Upper lobe of right lung (tissue), 1 donor: ENCODE results near the gene SLC38A8. TPM values are rescaled to one million over a fixed set of nuclear protein-coding genes. Genes with fewer than 3 reads are reported as not detected.
A peak's percentile ranks its signal among the peaks of the same experiment; 100 is the strongest.

Experiments
- ATAC-seq: fragments of 200-7000 bp; cut with Tn5 transposase; one replicate; pipeline ENCODE4 v1.9.1; 2020; ENCODE audit warnings: mild to moderate bottlenecking, moderate library complexity
- DNase-seq: peaks from one replicate; pipeline ENCODE4 v3.0.0-alpha.2; 2020
- H3K27ac ChIP-seq: fragments of 200-600 bp; one replicate; pipeline ENCODE4 v1.8.0; 2022
- H3K27me3 ChIP-seq: fragments of 200-600 bp; one replicate; pipeline ENCODE4 v1.8.0; 2022; ENCODE audit warnings: mild to moderate bottlenecking
- H3K36me3 ChIP-seq: fragments of 200-600 bp; one replicate; pipeline ENCODE4 v1.8.0; 2022
- H3K4me1 ChIP-seq: fragments of 200-600 bp; one replicate; pipeline ENCODE4 v1.8.0; 2022
- H3K4me3 ChIP-seq: fragments of 200-600 bp; one replicate; pipeline ENCODE4 v1.8.0; 2022; ENCODE audit warnings: mild to moderate bottlenecking
- H3K9me3 ChIP-seq: fragments of 200-600 bp; one replicate; pipeline ENCODE4 v1.8.0; 2022
- intact Hi-C: fragments of 100-400 bp; cut with DNase I; formaldehyde crosslinking; loops from one replicate; pipeline ENCODE4 v1.11.0; 2022
- total RNA-seq: library from RNA; stranded (reverse); fragmentation: NEBNext Ultra II Directional; extraction: Animal tissue kit (Norgen Biotek cat#: 25700); gene quantifications from one replicate; pipeline ENCODE4 v1.2.1, GENCODE V29; 2021
- TF ChIP-seq, protein P1 (sequence below): fragments of 200-600 bp; IDR thresholded peaks from one replicate; pipeline ENCODE4 v1.8.0; 2022; ENCODE audit warnings: antibody characterized with exemption
- donor health status: DM: no; HTN: yes; CAD: no; lungs with severe emphysema.

Gene SLC38A8
- total RNA-seq, 1 donor from 2014 or later, result not detected

DNA sequence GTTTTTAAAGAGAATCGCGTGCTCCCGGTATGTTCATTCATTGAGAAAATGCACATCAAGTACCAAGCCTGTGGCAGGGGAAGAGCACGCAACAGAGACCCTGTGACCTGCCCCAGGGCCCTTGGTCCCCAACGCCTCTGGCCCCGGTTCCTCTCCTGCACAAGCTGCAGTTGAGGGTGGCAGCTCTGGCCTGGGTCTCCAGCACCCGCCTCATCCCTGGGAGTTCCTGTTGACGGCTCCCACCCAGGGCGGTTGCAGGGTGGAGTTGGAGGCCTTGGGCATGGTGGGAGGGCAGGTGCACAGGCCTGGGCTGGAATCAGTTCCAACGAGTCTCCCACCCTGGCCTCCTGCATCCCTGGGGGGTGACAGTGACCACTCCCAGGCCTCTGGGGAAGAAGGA is 69.5 kb downstream of the SLC38A8 start:
- peak; percentile 61 for DNase-seq
- ATAC-seq, result no peak
- Histone ChIP-seq H3K27ac (no peak overlapping the region), H3K36me3 (no peaks in the 10 kb centered on the region), H3K27me3 (peaks cover 14% of the 10 kb centered on the region), H3K4me1 (no peaks in the 10 kb centered on the region), H3K4me3 (no peak overlapping the region), H3K9me3 (no peaks in the 10 kb centered on the region)
- intact Hi-C loops, result no loop called here
- TF ChIP-seq, protein P1, sequence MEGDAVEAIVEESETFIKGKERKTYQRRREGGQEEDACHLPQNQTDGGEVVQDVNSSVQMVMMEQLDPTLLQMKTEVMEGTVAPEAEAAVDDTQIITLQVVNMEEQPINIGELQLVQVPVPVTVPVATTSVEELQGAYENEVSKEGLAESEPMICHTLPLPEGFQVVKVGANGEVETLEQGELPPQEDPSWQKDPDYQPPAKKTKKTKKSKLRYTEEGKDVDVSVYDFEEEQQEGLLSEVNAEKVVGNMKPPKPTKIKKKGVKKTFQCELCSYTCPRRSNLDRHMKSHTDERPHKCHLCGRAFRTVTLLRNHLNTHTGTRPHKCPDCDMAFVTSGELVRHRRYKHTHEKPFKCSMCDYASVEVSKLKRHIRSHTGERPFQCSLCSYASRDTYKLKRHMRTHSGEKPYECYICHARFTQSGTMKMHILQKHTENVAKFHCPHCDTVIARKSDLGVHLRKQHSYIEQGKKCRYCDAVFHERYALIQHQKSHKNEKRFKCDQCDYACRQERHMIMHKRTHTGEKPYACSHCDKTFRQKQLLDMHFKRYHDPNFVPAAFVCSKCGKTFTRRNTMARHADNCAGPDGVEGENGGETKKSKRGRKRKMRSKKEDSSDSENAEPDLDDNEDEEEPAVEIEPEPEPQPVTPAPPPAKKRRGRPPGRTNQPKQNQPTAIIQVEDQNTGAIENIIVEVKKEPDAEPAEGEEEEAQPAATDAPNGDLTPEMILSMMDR, result no peak

DNA sequence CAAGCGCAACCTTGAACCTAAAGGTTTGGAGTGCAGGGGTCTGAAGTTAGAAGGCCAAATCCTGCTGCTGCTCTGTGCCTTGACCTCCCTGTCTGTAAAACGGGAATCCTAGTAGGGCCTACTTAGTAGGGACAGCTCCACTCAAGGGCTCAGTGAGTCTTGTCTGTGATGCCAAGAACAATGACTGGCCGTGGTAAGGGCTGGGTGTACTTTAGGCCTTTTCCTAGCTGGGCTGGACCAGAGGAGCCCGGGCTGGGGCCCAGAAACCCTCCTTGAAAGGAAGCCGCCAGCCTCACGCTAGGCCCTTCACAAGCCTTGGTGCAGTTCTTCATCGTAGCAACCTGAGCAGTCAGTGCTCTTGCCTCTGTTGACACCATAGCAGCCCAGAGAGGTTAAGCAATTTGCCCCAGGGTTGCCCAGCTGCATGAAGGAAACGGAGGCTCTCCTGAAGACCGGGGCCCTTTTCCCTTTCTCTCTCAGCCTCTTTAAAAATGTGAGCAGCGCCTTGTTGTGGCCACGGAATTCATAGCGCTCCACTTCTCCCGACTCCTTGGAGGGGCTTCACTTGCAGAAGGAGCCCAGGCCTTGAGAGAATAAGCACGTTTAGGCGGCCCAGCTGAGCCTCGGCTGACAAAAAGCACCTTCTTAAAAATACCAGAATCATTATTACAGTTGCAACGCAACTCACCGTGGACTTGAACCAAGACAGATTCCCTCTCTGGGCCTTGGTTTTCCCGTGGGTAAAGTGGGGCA is 70.2 kb downstream of the SLC38A8 start:
- no peak for DNase-seq
- intact Hi-C loops, result no loop called here
- H3K9me3 ChIP-seq, result no peaks in the 10 kb centered on the region

DNA sequence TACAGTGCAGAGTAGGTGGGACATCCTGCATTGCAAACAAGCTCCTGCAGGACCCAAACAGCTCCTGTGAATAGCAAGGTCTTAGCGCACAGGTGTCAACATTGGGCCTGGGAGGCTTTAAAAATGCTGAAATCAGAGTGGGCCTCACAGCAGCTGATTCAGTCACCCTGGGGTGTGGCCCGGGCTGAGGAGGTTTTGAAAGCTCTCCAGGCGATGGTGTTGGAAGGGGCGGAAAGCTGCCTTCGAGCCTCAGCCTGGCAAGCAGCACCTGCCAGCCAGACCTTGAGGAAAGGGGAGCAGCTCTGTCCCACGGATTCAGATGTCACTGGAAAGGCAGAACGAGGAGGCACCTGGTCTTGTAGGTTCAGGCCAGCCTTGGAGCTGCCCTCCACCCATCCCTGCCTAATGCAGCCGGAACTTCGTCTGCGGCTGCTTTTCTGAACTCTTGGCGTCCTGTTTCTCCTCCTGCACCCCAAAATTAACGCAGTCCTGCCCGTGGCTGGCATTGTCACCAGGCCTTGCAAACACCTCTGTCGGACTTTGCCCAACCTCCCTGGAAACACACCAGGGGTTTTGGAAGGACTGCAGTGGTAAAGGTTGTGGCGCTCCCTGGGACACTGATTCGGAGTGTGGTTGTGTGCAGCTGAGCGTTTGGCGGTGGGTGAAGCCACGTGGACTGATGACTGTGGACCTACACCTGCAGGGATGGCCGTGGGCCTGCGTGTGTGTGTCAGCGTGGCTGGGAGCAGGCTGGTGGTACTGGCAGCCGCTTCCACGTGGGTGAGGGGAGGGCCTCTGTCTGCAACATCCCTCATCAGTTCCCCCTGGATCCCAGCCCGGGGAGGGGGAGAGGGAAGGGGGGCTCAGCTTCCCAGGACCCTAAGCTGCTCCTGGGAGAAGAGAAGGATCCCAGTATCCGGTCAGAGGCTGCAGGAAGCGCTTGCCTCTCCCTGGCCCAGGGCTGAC is 71.1 kb downstream of the SLC38A8 start:
- H3K27me3 ChIP-seq, result peaks cover 14% of the 10 kb centered on the region
- TF ChIP-seq, protein P1, result no peak
- H3K9me3 ChIP-seq, result no peaks in the 10 kb centered on the region
- no peak overlapping the region for H3K27ac ChIP-seq
- no peaks in the 10 kb centered on the region for H3K4me1 ChIP-seq
- DNase-seq (no peak), ATAC-seq (no peak)
- H3K36me3 ChIP-seq, result no peaks in the 10 kb centered on the region
- H3K4me3 ChIP-seq, result no peak overlapping the region
- intact Hi-C loops, result no loop called here

More for the DNA sequence above, 70.2 kb downstream of the SLC38A8 start:
- TF ChIP-seq, protein P1, result no peak
- ATAC-seq, result no peak
- Histone ChIP-seq H3K27me3 (peaks cover 14% of the 10 kb centered on the region), H3K4me3 (no peak overlapping the region), H3K27ac (no peak overlapping the region), H3K4me1 (no peaks in the 10 kb centered on the region), H3K36me3 (no peaks in the 10 kb centered on the region)

DNA sequence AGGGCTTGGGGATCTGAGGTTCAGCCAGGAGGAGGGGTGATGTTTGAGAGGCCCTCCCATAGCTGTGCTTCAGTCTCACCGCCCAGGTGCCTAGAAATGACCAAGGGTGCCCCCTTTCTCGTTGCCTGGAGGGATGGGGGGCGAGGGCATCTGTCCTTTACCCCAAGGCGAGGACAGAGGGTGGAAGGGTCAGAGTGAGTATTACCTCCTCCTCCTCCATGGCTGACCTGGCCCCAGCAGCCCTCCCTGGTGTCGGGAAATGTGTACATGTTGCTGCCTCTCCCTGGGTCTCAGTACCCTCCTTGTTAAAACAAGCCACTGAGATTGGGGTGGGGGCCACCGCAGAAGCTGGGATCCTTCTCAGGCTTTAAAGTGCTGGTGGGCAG is 72.2 kb downstream of the SLC38A8 start:
- Histone ChIP-seq H3K4me3 (no peak overlapping the region), H3K36me3 (no peaks in the 10 kb centered on the region), H3K27ac (no peak overlapping the region), H3K9me3 (no peaks in the 10 kb centered on the region), H3K27me3 (peaks cover 14% of the 10 kb centered on the region), H3K4me1 (no peaks in the 10 kb centered on the region)
- intact Hi-C loops, result no loop called here
- ATAC-seq (no peak), DNase-seq (no peak)
- TF ChIP-seq, protein P1, result no peak

DNA sequence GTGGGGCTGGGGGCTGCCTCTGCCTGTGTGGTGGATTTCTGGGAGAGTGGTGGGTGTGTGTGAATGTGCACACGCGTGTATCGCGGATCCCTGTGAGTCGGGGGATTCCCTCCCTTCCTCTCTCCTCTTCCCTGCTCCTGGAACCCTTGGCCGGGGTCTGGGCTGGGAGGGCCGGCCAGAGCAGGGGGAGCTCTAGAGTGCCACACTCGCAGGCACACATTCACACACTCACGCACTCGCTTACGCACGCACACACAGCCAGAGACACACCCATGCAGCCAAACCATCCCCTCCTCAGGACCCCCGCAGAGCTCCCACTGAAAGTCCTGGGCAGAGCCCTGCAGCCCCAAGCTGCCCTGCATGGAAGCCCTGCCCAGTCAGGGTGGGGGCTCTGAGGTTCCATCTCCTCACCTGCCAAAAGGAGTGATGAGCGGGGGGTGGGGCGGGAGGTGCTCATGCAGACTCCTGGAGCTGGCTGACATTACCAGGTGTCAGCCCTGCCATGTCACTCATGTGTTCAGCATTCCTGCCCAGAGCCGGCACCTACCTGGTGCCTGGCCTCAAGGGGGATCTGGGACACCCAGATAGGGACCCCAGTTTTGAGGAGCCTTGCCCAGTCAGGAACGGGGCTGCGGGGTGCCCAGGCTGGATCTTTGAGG is 72.7 kb downstream of the SLC38A8 start:
- Histone ChIP-seq H3K27ac (no peak overlapping the region), H3K36me3 (no peaks in the 10 kb centered on the region), H3K27me3 (peaks cover 14% of the 10 kb centered on the region), H3K4me1 (no peaks in the 10 kb centered on the region), H3K4me3 (no peak overlapping the region), H3K9me3 (no peaks in the 10 kb centered on the region)
- intact Hi-C loops, result no loop called here
- DNase-seq (no peak), ATAC-seq (no peak)
- TF ChIP-seq, protein P1, result no peak
